SK-N-SH (cell line): ENCODE data around the gene TAC3. TPM values are rescaled to one million over a fixed set of nuclear protein-coding genes. Genes with fewer than 3 reads are reported as not detected.
"Not testable (repeated sequence)": the region's sequence is repeated elsewhere in the genome, so short reads cannot be mapped to it uniquely, and the experiment has no call there.

Source experiments
- CTCF ChIA-PET: fragments of 300-600, 350-600 bp; formaldehyde crosslinking; extraction: SDS; loops from one replicate; lab custom pipeline; 2021; lab: Yijun Ruan, JAX
- POLR2A ChIA-PET: fragments of 350-600 bp; sonication (Branson Sonifier 250); formaldehyde crosslinking; extraction: SDS; loops from one replicate; lab custom pipeline; 2020; ENCODE audit warnings: antibody characterized with exemption, inconsistent platforms; lab: Yijun Ruan, JAX
- DNase-seq: peaks from one replicate; pipeline ENCODE4 v3.0.0; 2012
- H2AFZ ChIP-seq: fragments of 200-600 bp; sonication (generic); 2 replicates; pipeline ENCODE4 v1.8.1; 2016; ENCODE audit warnings: antibody characterized with exemption, mild to moderate bottlenecking, low read depth
- H3F3A ChIP-seq: fragments of 200-600 bp; sonication (generic); replicated peaks from 2 replicates; pipeline ENCODE3; 2016; ENCODE audit warnings: antibody characterized with exemption, mild to moderate bottlenecking; ENCODE audit not compliant: insufficient read depth
- H3K27ac ChIP-seq, 2 experiments: fragments of 200-500 bp in 1 of 2; fragments of 200-600 bp in 1 of 2; sonication (Bioruptor generic) in 1 of 2; sonication (generic), shearing (Covaris generic) in 1 of 2; 2 replicates each; pipeline versions ENCODE4 v1.5.1 to v1.6.1; 2014 to 2016; ENCODE audit warnings: low read depth in 2 of 2, inconsistent platforms in 1 of 2, low read length in 1 of 2, mild to moderate bottlenecking in 1 of 2, mixed read lengths in 1 of 2
- H3K27me3 ChIP-seq: fragments of 200-600 bp; sonication (generic), shearing (Covaris generic); 2 replicates; pipeline ENCODE4 v1.6.1; 2016; ENCODE audit warnings: mixed run types; ENCODE audit not compliant: insufficient read depth
- H3K36me3 ChIP-seq, 2 experiments: fragments of 200-500 bp in 1 of 2; fragments of 200-600 bp in 1 of 2; sonication (Bioruptor generic) in 1 of 2; sonication (generic) in 1 of 2; replicated peaks in 1 of 2; 2 replicates each; pipeline versions ENCODE3 to v1.5.1; 2014 to 2016; ENCODE audit warnings: low read length in 1 of 2, mild to moderate bottlenecking in 1 of 2; ENCODE audit not compliant: insufficient read depth in 2 of 2, control insufficient read depth in 1 of 2
- H3K4me1 ChIP-seq, 2 experiments: fragments of 200-500 bp in 1 of 2; fragments of 200-600 bp in 1 of 2; sonication (Bioruptor generic) in 1 of 2; sonication (generic), shearing (Covaris generic) in 1 of 2; 2 replicates each; pipeline versions ENCODE4 v1.5.1 to v1.6.1; 2014 to 2016; ENCODE audit warnings: low read depth in 1 of 2, low read length in 1 of 2, mixed run types in 1 of 2; ENCODE audit not compliant: insufficient read depth in 2 of 2, control insufficient read depth in 1 of 2
- H3K4me2 ChIP-seq: fragments of 200-600 bp; sonication (generic), shearing (Covaris generic); 2 replicates; pipeline ENCODE4 v1.6.1; 2017; ENCODE audit warnings: mixed run types
- H3K4me3 ChIP-seq, 2 experiments: fragments of 200-500 bp in 1 of 2; fragments of 200-600 bp in 1 of 2; sonication (Bioruptor generic) in 1 of 2; sonication (generic), shearing (Covaris generic) in 1 of 2; 2 replicates each; pipeline versions ENCODE4 v1.5.1 to v1.8.1; 2014 to 2016; ENCODE audit warnings: low read depth in 2 of 2, inconsistent platforms in 1 of 2, low read length in 1 of 2, mild to moderate bottlenecking in 1 of 2, mixed read lengths in 1 of 2, moderate library complexity in 1 of 2
- H3K79me2 ChIP-seq: fragments of 200-600 bp; sonication (generic); 2 replicates; pipeline ENCODE4 v1.8.1; 2017; ENCODE audit warnings: mild to moderate bottlenecking; ENCODE audit not compliant: insufficient read depth
- H3K9ac ChIP-seq: fragments of 200-600 bp; sonication (generic); 2 replicates; pipeline ENCODE4 v1.6.1; 2017; ENCODE audit warnings: mixed run types
- H3K9me2 ChIP-seq: fragments of 200-600 bp; sonication (generic); 2 replicates; pipeline ENCODE4 v1.6.1; 2017; ENCODE audit warnings: mixed run types
- H3K9me3 ChIP-seq: fragments of 200-600 bp; sonication (generic); 2 replicates; pipeline ENCODE4 v1.6.1; 2017; ENCODE audit warnings: mixed run types, mild to moderate bottlenecking, moderate library complexity
- H4K20me1 ChIP-seq: fragments of 200-600 bp; sonication (generic); 2 replicates; pipeline ENCODE4 v1.6.1; 2017; ENCODE audit warnings: mild to moderate bottlenecking, mixed run types; ENCODE audit not compliant: insufficient read depth
- GATA2 ChIP-seq: sonication (generic); formaldehyde crosslinking; IDR thresholded peaks from 2 replicates; pipeline ENCODE4 v1.5.0; 2020; ENCODE audit warnings: mild to moderate bottlenecking, missing genetic modification reagents
- JUND ChIP-seq: IDR thresholded peaks from 2 replicates; pipeline ENCODE4 v1.4.0; 2012
- MAX ChIP-seq: IDR thresholded peaks from 2 replicates; pipeline ENCODE4 v1.4.0; 2012; ENCODE audit warnings: low read depth
- MEF2A ChIP-seq: IDR thresholded peaks from 2 replicates; pipeline ENCODE4 v1.4.0; 2012; ENCODE audit warnings: low read depth, borderline replicate concordance
- MXI1 ChIP-seq: IDR thresholded peaks from 2 replicates; pipeline ENCODE4 v1.6.1; 2012; ENCODE audit warnings: mild to moderate bottlenecking, low read depth, low read length, improper control_type of control experiment
- RCOR1 ChIP-seq: fragments of 150-350 bp; IDR thresholded peaks from 2 replicates; pipeline ENCODE4 v1.6.1; 2017; ENCODE audit warnings: antibody characterized with exemption, low read length
- RXRA ChIP-seq: IDR thresholded peaks from 2 replicates; pipeline ENCODE4 v1.4.0; 2012; ENCODE audit warnings: low read depth, mild to moderate bottlenecking, borderline replicate concordance
- TEAD4 ChIP-seq: IDR thresholded peaks from 2 replicates; pipeline ENCODE4 v1.4.0; 2012; ENCODE audit warnings: mild to moderate bottlenecking, borderline replicate concordance; ENCODE audit not compliant: insufficient read depth
- USF1 ChIP-seq: IDR thresholded peaks from 2 replicates; pipeline ENCODE4 v1.4.0; 2012; ENCODE audit warnings: low read depth, borderline replicate concordance
- ZBTB33 ChIP-seq: IDR thresholded peaks from 2 replicates; pipeline ENCODE4 v1.4.0; 2012; ENCODE audit warnings: low read depth, borderline replicate concordance
- WGBS: methylation state at CpG from one replicate; pipeline ENCODE4 v1.1.6; 2017; ENCODE audit warnings: low lambda C conversion rate; 5-methylcytosine and 5-hydroxymethylcytosine counted together
- polyA plus RNA-seq, 3 experiments: library from polyadenylated mRNA; depleted of rRNA; stranded (reverse); fragments of >200 nt; gene quantifications; 2 replicates each; pipeline ENCODE4 v1.2.3, GENCODE V29; 2012

The TAC3 gene
- polyA plus RNA-seq, 1 of the 3 experiments (the other 2 are of a cell fraction), result not detected

GRCh38 chr12:57018906-57019305 is 2.6 kb upstream of the TAC3 start:
- Histone ChIP-seq H3K36me3 (no peaks in the 10 kb centered on the region), H3K79me2 (no peaks in the 10 kb centered on the region), H3K4me1 (peaks cover 0 to 8% of the 10 kb centered on the region in 2 experiments; a peak in 1 of 4 replicates), H4K20me1 (no peaks in the 10 kb centered on the region), H3K4me3 (no peak overlapping the region), H3K27me3 (peaks cover 22% of the 10 kb centered on the region), H2AFZ (no peak overlapping the region), H3K27ac (no peak overlapping the region), H3K9me2 (no peaks in the 10 kb centered on the region), H3F3A (no peaks in the 10 kb centered on the region), H3K9ac (no peak overlapping the region), H3K4me2 (no peak overlapping the region), H3K9me3 (no peaks in the 10 kb centered on the region)
- POLR2A ChIA-PET, result no interaction called here
- DNase-seq, result no peak
- 79% methylated on average over 1 of the region's 1 CpG for WGBS
- CTCF ChIA-PET, result interaction anchor here (0.6 to 10.1 kb wide), 6 partner anchors 14 to 109 kb away, joined by 3 to 110 read pairs (median 3); partner anchors contain the start of genes LRP1 and ZBTB39
- TF ChIP-seq RCOR1 (no peak), ZBTB33 (no peak), USF1 (no peak), MXI1 (no peak), MEF2A (no peak), TEAD4 (no peak), JUND (no peak), RXRA (no peak), GATA2 (CRISPR knock-in tag) (no peak), MAX (no peak)

- H4K20me1 ChIP-seq, H3K9me2 ChIP-seq, POLR2A ChIA-PET, H3K79me2 ChIP-seq, H3K27ac ChIP-seq, H3K36me3 ChIP-seq, H3K9ac ChIP-seq, H3K9me3 ChIP-seq, H3F3A ChIP-seq, DNase-seq, H2AFZ ChIP-seq, H3K4me3 ChIP-seq, H3K4me1 ChIP-seq, H3K4me2 ChIP-seq: not testable (repeated sequence)
- 83% methylated on average over 5 of the region's 5 CpGs for WGBS
- CTCF ChIA-PET, result interaction anchor here (0.7 to 10.1 kb wide), 7 partner anchors 13 to 84 kb away, joined by 3 to 110 read pairs (median 3); partner anchors contain the start of gene ZBTB39
- peaks cover 28% of the 10 kb centered on the region for H3K27me3 ChIP-seq
These were observed 2.0 kb upstream of the TAC3 start for GRCh38 chr12:57018353-57018752.
